IMR-90 (cell line): ENCODE data around the gene DAB2. TPM values are rescaled to one million over a fixed set of nuclear protein-coding genes. Genes with fewer than 3 reads are reported as not detected.

ENCODE experiments used
- ATAC-seq: fragments of 200-7000 bp; cut with Tn5 transposase; 2 replicates; pipeline ENCODE4 v1.9.1; 2020; ENCODE audit warnings: low read depth, mild to moderate bottlenecking, moderate library complexity
- BruUV-seq: library from RNA; stranded (reverse); fragments of 400-500 nt; replicated peaks from 2 replicates; lab custom pipeline; 2021; lab: Mats Ljungman, UMichigan
- CTCF ChIA-PET: fragments of 300-600 bp; formaldehyde crosslinking; extraction: SDS; loops from one replicate; lab custom pipeline; 2021; ENCODE audit warnings: antibody characterized with exemption; lab: Yijun Ruan, JAX
- POLR2A ChIA-PET: fragments of 300-600 bp; sonication (Branson Sonifier 250); formaldehyde crosslinking; loops from one replicate; lab custom pipeline; 2022; ENCODE audit warnings: antibody characterized with exemption; ENCODE audit not compliant: unreplicated experiment; lab: Charles Lee
- DNase-seq: peaks from one replicate; pipeline ENCODE4 v3.0.0; 2013
- H2AFZ ChIP-seq: replicated peaks from 2 replicates; pipeline ENCODE3; 2013; ENCODE audit warnings: low read length, mild to moderate bottlenecking; ENCODE audit not compliant: poor library complexity
- H2AK5ac ChIP-seq: 2 replicates; pipeline ENCODE4 v1.6.1; 2013; ENCODE audit warnings: low read depth, low read length, inconsistent platforms
- H2AK9ac ChIP-seq: replicated peaks from 2 replicates; pipeline ENCODE3; 2013; ENCODE audit warnings: mild to moderate bottlenecking, low read depth, low read length, moderate library complexity; ENCODE audit not compliant: poor library complexity
- H2BK120ac ChIP-seq: 2 replicates; pipeline ENCODE4 v1.6.1; 2013; ENCODE audit warnings: low read depth, low read length, inconsistent platforms
- H2BK15ac ChIP-seq: 3 replicates; pipeline ENCODE4 v1.6.1; 2013; ENCODE audit warnings: low read depth, low read length, inconsistent platforms
- H2BK20ac ChIP-seq: 2 replicates; pipeline ENCODE4 v1.6.1; 2013; ENCODE audit warnings: low read depth, mild to moderate bottlenecking, inconsistent platforms, low read length, moderate library complexity
- H2BK5ac ChIP-seq: 2 replicates; pipeline ENCODE4 v1.6.1; 2013; ENCODE audit warnings: mild to moderate bottlenecking, low read depth, low read length, inconsistent platforms; ENCODE audit not compliant: poor library complexity, severe bottlenecking
- H3K14ac ChIP-seq: replicated peaks from 2 replicates; pipeline ENCODE4 v1.6.1; 2013; ENCODE audit warnings: low read depth, low read length, inconsistent platforms
- H3K18ac ChIP-seq: 2 replicates; pipeline ENCODE4 v1.6.1; 2013; ENCODE audit warnings: low read depth, low read length, control low read depth
- H3K23ac ChIP-seq: 2 replicates; pipeline ENCODE4 v1.6.1; 2013; ENCODE audit warnings: low read depth, low read length, inconsistent platforms
- H3K27ac ChIP-seq: 2 replicates; pipeline ENCODE4 v1.5.1; 2013; ENCODE audit warnings: mild to moderate bottlenecking, control low read depth, low read length; ENCODE audit not compliant: insufficient read depth
- H3K27me3 ChIP-seq: 2 replicates; pipeline ENCODE4 v1.6.1; 2013; ENCODE audit warnings: low read length; ENCODE audit not compliant: control insufficient read depth, insufficient read depth
- H3K36me3 ChIP-seq: 2 replicates; pipeline ENCODE4 v1.6.1; 2013; ENCODE audit warnings: low read length, mixed read lengths; ENCODE audit not compliant: control insufficient read depth, insufficient read depth
- H3K4ac ChIP-seq: 2 replicates; pipeline ENCODE4 v1.6.1; 2013; ENCODE audit warnings: low read depth, low read length, inconsistent platforms
- H3K4me1 ChIP-seq: 2 replicates; pipeline ENCODE4 v1.6.1; 2013; ENCODE audit warnings: low read length, mixed read lengths; ENCODE audit not compliant: control insufficient read depth, insufficient read depth
- H3K4me2 ChIP-seq: 2 replicates; pipeline ENCODE4 v1.6.1; 2013; ENCODE audit warnings: low read depth, mild to moderate bottlenecking, control low read depth, low read length, moderate library complexity
- H3K4me3 ChIP-seq: 2 replicates; pipeline ENCODE4 v1.5.1; 2013; ENCODE audit warnings: low read depth, mild to moderate bottlenecking, control low read depth, low read length, moderate library complexity; ENCODE audit not compliant: insufficient read depth
- H3K56ac ChIP-seq: 2 replicates; pipeline ENCODE4 v1.6.1; 2013; ENCODE audit warnings: low read length, inconsistent platforms; ENCODE audit not compliant: insufficient read depth; ENCODE audit errors: extremely low read depth
- H3K79me1 ChIP-seq, 2 experiments: 2 replicates each; pipeline ENCODE4 v1.6.1; 2013; ENCODE audit warnings: low read length in 2 of 2, inconsistent platforms in 1 of 2, low read depth in 1 of 2
- H3K9ac ChIP-seq: 2 replicates; pipeline ENCODE4 v1.6.1; 2013; ENCODE audit warnings: low read depth, low read length, control low read depth
- H3K9me1 ChIP-seq: 2 replicates; pipeline ENCODE4 v1.6.1; 2013; ENCODE audit warnings: low read length, inconsistent platforms; ENCODE audit not compliant: insufficient read depth
- H3K9me3 ChIP-seq: 2 replicates; pipeline ENCODE4 v1.6.1; 2013; ENCODE audit warnings: low read length; ENCODE audit not compliant: control insufficient read depth, insufficient read depth
- H4K20me1 ChIP-seq: 2 replicates; pipeline ENCODE4 v1.6.1; 2013; ENCODE audit warnings: low read length, inconsistent platforms; ENCODE audit not compliant: insufficient read depth
- H4K5ac ChIP-seq: 2 replicates; pipeline ENCODE4 v1.6.1; 2013; ENCODE audit warnings: mild to moderate bottlenecking, low read depth, low read length, control low read depth
- H4K8ac ChIP-seq, 2 experiments: 2 replicates each; pipeline ENCODE4 v1.6.1; 2013; ENCODE audit warnings: low read depth in 2 of 2, low read length in 2 of 2, control low read depth in 1 of 2, inconsistent platforms in 1 of 2
- H4K91ac ChIP-seq: 2 replicates; pipeline ENCODE4 v1.6.1; 2013; ENCODE audit warnings: low read depth, low read length, inconsistent platforms; ENCODE audit not compliant: insufficient read depth
- BHLHE40 ChIP-seq: fragments of 150-350 bp; IDR thresholded peaks from 2 replicates; pipeline ENCODE4 v1.6.1; 2016; ENCODE audit warnings: mild to moderate bottlenecking, low read depth, low read length
- CEBPB ChIP-seq: IDR thresholded peaks from 2 replicates; pipeline ENCODE4 v1.6.1; 2012; ENCODE audit warnings: low read depth, low read length, improper control_type of control experiment
- CHD1 ChIP-seq: IDR thresholded peaks from 2 replicates; pipeline ENCODE4 v1.6.1; 2012; ENCODE audit warnings: low read depth, low read length, improper control_type of control experiment
- CTCF ChIP-seq: conservative IDR thresholded peaks from 2 replicates; pipeline ENCODE4 v1.5.1; 2012; ENCODE audit warnings: mild to moderate bottlenecking, low read depth, low read length, improper control_type of control experiment
- ELK1 ChIP-seq: fragments of 150-350 bp; IDR thresholded peaks from 2 replicates; pipeline ENCODE4 v1.6.1; 2016; ENCODE audit warnings: low read depth, mild to moderate bottlenecking, low read length, moderate library complexity, borderline replicate concordance
- FOS ChIP-seq: fragments of 150-350 bp; IDR thresholded peaks from 2 replicates; pipeline ENCODE4 v1.6.1; 2016; ENCODE audit warnings: low read depth, low read length
- MAZ ChIP-seq: IDR thresholded peaks from 2 replicates; pipeline ENCODE4 v1.6.1; 2012; ENCODE audit warnings: low read depth, mild to moderate bottlenecking, low read length, improper control_type of control experiment, moderate library complexity, borderline replicate concordance
- MXI1 ChIP-seq: IDR thresholded peaks from 2 replicates; pipeline ENCODE4 v1.6.1; 2012; ENCODE audit warnings: low read depth, mild to moderate bottlenecking, low read length, moderate library complexity, borderline replicate concordance
- NFE2L2 ChIP-seq: fragments of 150-350 bp; IDR thresholded peaks from 2 replicates; pipeline ENCODE4 v1.6.1; 2016; ENCODE audit warnings: low read depth, mild to moderate bottlenecking, low read length
- POLR2A ChIP-seq: IDR thresholded peaks from 2 replicates; pipeline ENCODE4 v1.6.1; 2012; ENCODE audit warnings: mild to moderate bottlenecking, low read depth, low read length
- RCOR1 ChIP-seq: IDR thresholded peaks from 2 replicates; pipeline ENCODE4 v1.6.1; 2012; ENCODE audit warnings: mild to moderate bottlenecking, low read length, improper control_type of control experiment; ENCODE audit not compliant: insufficient replicate concordance
- RFX5 ChIP-seq: IDR thresholded peaks from 2 replicates; pipeline ENCODE4 v1.8.0; 2012; ENCODE audit warnings: low read depth, mild to moderate bottlenecking, low read length, moderate library complexity
- SMC3 ChIP-seq: fragments of 150-350 bp; IDR thresholded peaks from 2 replicates; pipeline ENCODE4 v1.6.1; 2016; ENCODE audit warnings: low read depth, mild to moderate bottlenecking, antibody characterized with exemption, low read length, moderate library complexity
- USF2 ChIP-seq: fragments of 150-350 bp; IDR thresholded peaks from 2 replicates; pipeline ENCODE4 v1.6.1; 2017; ENCODE audit warnings: mild to moderate bottlenecking, antibody characterized with exemption, low read length, low read depth
- WGBS, 2 experiments: methylation state at CpG; one replicate each; pipeline versions ENCODE4 v1.1.5 to v1.1.7; 2013; ENCODE audit warnings: missing lambda C conversion rate in 2 of 2; ENCODE audit not compliant: insufficient read length in 1 of 2; ENCODE audit errors: extremely low coverage in 2 of 2; 5-methylcytosine and 5-hydroxymethylcytosine counted together
- dilution Hi-C: fragments of 300-500 bp; cut with HindIII; formaldehyde crosslinking; loops from one replicate; pipeline ENCODE4 v1.14.3; 2018; ENCODE audit warnings: low sequenced_read_pairs; ENCODE audit not compliant: unreplicated experiment
- in situ Hi-C: fragments of 300-500 bp; cut with MboI; formaldehyde crosslinking; loops from 3 replicates; pipeline ENCODE4 v1.14.3; 2019; ENCODE audit warnings: low sequenced_read_pairs, inconsistent platforms, mixed read lengths
- intact Hi-C: fragments of 100-400 bp; cut with micrococcal nuclease; formaldehyde crosslinking; loops from 2 replicates; pipeline ENCODE4 v1.10.0; 2022
- polyA plus RNA-seq, 3 experiments: library from polyadenylated mRNA; depleted of rRNA; stranded (reverse); fragments of >200 nt; gene quantifications; 2 replicates each; pipeline ENCODE4 v1.2.3, GENCODE V29; 2012; ENCODE audit warnings: low replicate concordance in 1 of 3
- total RNA-seq: library from RNA; depleted of rRNA; stranded (reverse); fragments of >200 nt; gene quantifications from 2 replicates; pipeline ENCODE4 v1.2.3, GENCODE V29; 2012

Gene DAB2
- total and polyA plus RNA-seq, 2 of the 4 experiments (the other 2 are of a cell fraction), result 50.0 to 101 TPM

GRCh38 chr5:39352951-39353350 lies 71.8 kb downstream of the DAB2 start:
- Histone ChIP-seq H3K4me3 (no peak overlapping the region), H2AK5ac (no peak overlapping the region), H3K9me3 (0 out of 2 replicates have a peak, but pooled peaks cover 2% of the 10 kb centered on the region), H2AFZ (no peak overlapping the region), H3K27ac (no peak overlapping the region), H3K9ac (no peak overlapping the region), H3K4ac (no peak overlapping the region), H3K27me3 (peaks cover 10% of the 10 kb centered on the region), H3K9me1 (no peaks in the 10 kb centered on the region), H3K23ac (no peak overlapping the region), H3K56ac (no peak overlapping the region), H4K20me1 (no peaks in the 10 kb centered on the region), H3K79me1 (no peaks in the 10 kb centered on the region), H3K14ac (no peak overlapping the region), H3K4me1 (no peaks in the 10 kb centered on the region), H2BK15ac (no peak overlapping the region), H4K5ac (no peak overlapping the region), H3K4me2 (no peak overlapping the region), H4K91ac (no peak overlapping the region), H2AK9ac (no peak overlapping the region), H3K36me3 (no peaks in the 10 kb centered on the region), H4K8ac (no peak overlapping the region), H2BK120ac (no peak overlapping the region), H2BK5ac (no peak overlapping the region), H2BK20ac (no peak overlapping the region), H3K18ac (no peak overlapping the region)
- TF ChIP-seq BHLHE40 (no peak), POLR2A (no peak), MAZ (no peak), RFX5 (no peak), MXI1 (no peak), CEBPB (no peak), FOS (no peak), CTCF (no peak), ELK1 (no peak), SMC3 (no peak), CHD1 (no peak), RCOR1 (no peak), NFE2L2 (no peak), USF2 (no peak)
- CTCF ChIA-PET, result no interaction called here
- POLR2A ChIA-PET, result no interaction called here
- no CpG with 5 or more reads among the region's 1 CpG for WGBS, 2 experiments
- no TSS peak for BruUV-seq
- DNase-seq (no peak), ATAC-seq (no peak)
- dilution Hi-C loops, result no loop called here
- in situ Hi-C loops, result no loop called here
- intact Hi-C loops, result no loop called here
